Upper lobe of left lung (tissue), 4 donors: Measurements from ENCODE around the gene TAF4.

Experiments used
- CTCF ChIP-seq, 6 experiments: fragments of 450-650 bp in 4 of 6; fragments of 200-600 bp in 2 of 6; sonication (generic) in 2 of 6; IDR thresholded peaks; one replicate each; pipeline ENCODE4 v1.5.1; 2016 to 2019; ENCODE audit warnings: antibody characterized with exemption in 6 of 6
- POLR2A ChIP-seq, 4 donors: fragments of 450-650 bp; IDR thresholded peaks; one replicate each; pipeline ENCODE4 v1.5.1; 2016 to 2017; ENCODE audit warnings: antibody characterized with exemption in 4 of 4, mild to moderate bottlenecking in 2 of 4
- POLR2AphosphoS5 ChIP-seq, 2 donors: sonication (generic); formaldehyde crosslinking; IDR thresholded peaks; one replicate each; pipeline ENCODE4 v1.5.1; 2017; ENCODE audit warnings: antibody characterized with exemption in 2 of 2

DNA sequence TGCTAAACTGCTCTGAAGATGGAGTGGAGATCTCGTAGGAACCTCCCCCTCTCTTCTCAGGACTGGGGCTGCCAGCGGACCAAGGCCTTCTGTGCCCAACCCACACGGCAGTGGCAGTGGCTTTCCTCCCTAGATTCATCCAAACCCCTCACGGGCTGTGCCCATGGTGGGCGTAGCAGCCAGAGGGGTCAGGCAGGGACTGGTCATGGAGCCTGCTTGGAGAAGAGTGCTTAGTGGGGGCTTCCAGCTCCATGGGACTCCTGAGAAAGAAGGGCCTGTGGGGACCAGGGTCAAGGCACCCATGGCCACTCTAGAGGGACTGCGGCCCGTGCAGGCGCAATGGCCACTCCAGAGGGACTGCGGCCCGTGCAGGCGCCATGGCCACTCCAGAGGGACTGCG is 86.6 kb downstream of the TAF4 start:
- TF ChIP-seq CTCF (IDR thresholded peaks at IDR 0.05) (no peak), POLR2A (IDR thresholded peaks at IDR 0.05) (no peak), POLR2AphosphoS5 (IDR thresholded peaks at IDR 0.05) (no peak)
